ENCODE data around the gene CYP26C1. TPM values are rescaled to one million over a fixed set of nuclear protein-coding genes. Genes with fewer than 3 reads are reported as not detected.

CYP26C1 gene
- total RNA-seq, 1 experiment from 2014 or later, result 0.11 TPM

DNA sequence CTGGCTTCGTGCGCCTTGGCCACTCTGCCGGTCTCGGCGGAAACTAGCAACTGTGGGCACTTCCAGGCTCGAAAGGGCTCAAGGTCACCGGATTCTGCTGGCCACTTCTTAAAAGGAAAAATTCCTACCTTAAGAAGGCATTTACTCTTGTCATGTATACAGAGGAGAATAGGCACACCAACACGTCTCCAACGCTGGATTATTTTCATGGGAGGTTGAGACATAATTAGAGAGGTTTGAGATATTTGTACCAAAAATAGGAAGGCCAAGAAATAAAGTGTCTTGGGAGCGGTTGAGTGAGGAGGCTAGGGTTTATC lies 8.6 kb downstream of the CYP26C1 start:
- CTCF ChIA-PET, result interaction anchor here (1.4 kb wide), 1 partner anchor 63 kb away, joined by 6 read pairs; no protein-coding TSS in a partner anchor
- peak overlapping the region; percentile 69 for H3K4me3 Mint-ChIP-seq

More for the DNA sequence above, 8.6 kb downstream of the CYP26C1 start:
- H3K9me3 Mint-ChIP-seq, result no peaks in the 10 kb centered on the region
- TF ChIP-seq, protein P1, sequence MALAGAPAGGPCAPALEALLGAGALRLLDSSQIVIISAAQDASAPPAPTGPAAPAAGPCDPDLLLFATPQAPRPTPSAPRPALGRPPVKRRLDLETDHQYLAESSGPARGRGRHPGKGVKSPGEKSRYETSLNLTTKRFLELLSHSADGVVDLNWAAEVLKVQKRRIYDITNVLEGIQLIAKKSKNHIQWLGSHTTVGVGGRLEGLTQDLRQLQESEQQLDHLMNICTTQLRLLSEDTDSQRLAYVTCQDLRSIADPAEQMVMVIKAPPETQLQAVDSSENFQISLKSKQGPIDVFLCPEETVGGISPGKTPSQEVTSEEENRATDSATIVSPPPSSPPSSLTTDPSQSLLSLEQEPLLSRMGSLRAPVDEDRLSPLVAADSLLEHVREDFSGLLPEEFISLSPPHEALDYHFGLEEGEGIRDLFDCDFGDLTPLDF (CRISPR knock-in tag; IDR thresholded peaks at IDR 0.05), result no peak
- TF ChIP-seq KAT7 (CRISPR knock-in tag; IDR thresholded peaks at IDR 0.05; ENCODE audit: borderline replicate concordance) (no peak), SOX15 (CRISPR knock-in tag; IDR thresholded peaks at IDR 0.05) (no peak), RORB (CRISPR knock-in tag; IDR thresholded peaks at IDR 0.05) (no peak), MAX (CRISPR knock-in tag; IDR thresholded peaks at IDR 0.05) (no peak), ZNF219 (CRISPR knock-in tag; IDR thresholded peaks at IDR 0.05; ENCODE audit: borderline replicate concordance) (no peak), ATF1 (CRISPR knock-in tag; IDR thresholded peaks at IDR 0.05) (no peak), ZNF263 (CRISPR knock-in tag; IDR thresholded peaks at IDR 0.05; ENCODE audit: low read depth) (no peak), SMAD4 (CRISPR knock-in tag; IDR thresholded peaks at IDR 0.05) (no peak), OVOL2 (CRISPR knock-in tag; IDR thresholded peaks at IDR 0.05; ENCODE audit: borderline replicate concordance) (no peak), MXD4 (CRISPR knock-in tag; IDR thresholded peaks at IDR 0.05; ENCODE audit: borderline replicate concordance) (no peak), ZSCAN18 (CRISPR knock-in tag; IDR thresholded peaks at IDR 0.05) (no peak), CDX4 (CRISPR knock-in tag; IDR thresholded peaks at IDR 0.05; ENCODE audit: borderline replicate concordance) (no peak)
- TF ChIP-seq, protein P2, sequence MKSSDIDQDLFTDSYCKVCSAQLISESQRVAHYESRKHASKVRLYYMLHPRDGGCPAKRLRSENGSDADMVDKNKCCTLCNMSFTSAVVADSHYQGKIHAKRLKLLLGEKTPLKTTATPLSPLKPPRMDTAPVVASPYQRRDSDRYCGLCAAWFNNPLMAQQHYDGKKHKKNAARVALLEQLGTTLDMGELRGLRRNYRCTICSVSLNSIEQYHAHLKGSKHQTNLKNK (CRISPR knock-in tag; IDR thresholded peaks at IDR 0.05), result no peak
- TF ChIP-seq, protein P3, sequence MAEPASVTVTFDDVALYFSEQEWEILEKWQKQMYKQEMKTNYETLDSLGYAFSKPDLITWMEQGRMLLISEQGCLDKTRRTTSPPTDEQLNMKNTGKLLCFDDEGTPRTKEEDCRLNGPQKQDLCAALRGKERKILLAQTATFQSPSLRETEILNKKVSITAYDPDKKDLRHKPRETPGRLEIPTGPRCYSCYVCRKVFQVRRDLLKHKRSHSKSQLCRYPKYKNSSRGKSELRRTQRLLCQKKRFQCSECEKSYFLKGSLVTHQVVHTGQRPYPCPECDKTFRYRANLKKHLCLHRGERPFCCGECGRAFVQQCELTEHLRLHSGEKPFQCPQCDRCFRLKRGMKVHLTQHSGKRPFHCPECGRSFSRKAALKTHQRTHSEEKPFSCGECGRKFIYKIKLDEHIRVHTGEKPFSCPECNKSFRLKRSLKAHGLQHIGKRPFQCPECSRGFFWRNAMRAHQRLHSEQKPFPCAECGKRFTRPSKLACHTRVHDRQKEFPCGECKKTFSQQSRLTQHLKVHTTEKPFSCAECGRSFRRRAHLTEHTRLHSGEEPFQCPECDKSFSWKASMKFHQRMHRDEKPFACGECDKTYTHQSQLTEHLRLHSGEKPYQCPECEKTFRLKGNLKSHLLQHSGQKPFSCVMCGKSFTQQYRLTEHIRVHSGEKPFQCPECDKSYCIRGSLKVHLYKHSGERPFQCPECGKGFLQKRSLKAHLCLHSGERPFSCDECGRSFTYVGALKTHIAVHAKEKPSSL (CRISPR knock-in tag; conservative IDR thresholded peaks at IDR 0.05), result no peak
- TF ChIP-seq, protein P4, sequence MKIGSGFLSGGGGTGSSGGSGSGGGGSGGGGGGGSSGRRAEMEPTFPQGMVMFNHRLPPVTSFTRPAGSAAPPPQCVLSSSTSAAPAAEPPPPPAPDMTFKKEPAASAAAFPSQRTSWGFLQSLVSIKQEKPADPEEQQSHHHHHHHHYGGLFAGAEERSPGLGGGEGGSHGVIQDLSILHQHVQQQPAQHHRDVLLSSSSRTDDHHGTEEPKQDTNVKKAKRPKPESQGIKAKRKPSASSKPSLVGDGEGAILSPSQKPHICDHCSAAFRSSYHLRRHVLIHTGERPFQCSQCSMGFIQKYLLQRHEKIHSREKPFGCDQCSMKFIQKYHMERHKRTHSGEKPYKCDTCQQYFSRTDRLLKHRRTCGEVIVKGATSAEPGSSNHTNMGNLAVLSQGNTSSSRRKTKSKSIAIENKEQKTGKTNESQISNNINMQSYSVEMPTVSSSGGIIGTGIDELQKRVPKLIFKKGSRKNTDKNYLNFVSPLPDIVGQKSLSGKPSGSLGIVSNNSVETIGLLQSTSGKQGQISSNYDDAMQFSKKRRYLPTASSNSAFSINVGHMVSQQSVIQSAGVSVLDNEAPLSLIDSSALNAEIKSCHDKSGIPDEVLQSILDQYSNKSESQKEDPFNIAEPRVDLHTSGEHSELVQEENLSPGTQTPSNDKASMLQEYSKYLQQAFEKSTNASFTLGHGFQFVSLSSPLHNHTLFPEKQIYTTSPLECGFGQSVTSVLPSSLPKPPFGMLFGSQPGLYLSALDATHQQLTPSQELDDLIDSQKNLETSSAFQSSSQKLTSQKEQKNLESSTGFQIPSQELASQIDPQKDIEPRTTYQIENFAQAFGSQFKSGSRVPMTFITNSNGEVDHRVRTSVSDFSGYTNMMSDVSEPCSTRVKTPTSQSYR (CRISPR knock-in tag; IDR thresholded peaks at IDR 0.05), result no peak
- TF ChIP-seq, protein P5, sequence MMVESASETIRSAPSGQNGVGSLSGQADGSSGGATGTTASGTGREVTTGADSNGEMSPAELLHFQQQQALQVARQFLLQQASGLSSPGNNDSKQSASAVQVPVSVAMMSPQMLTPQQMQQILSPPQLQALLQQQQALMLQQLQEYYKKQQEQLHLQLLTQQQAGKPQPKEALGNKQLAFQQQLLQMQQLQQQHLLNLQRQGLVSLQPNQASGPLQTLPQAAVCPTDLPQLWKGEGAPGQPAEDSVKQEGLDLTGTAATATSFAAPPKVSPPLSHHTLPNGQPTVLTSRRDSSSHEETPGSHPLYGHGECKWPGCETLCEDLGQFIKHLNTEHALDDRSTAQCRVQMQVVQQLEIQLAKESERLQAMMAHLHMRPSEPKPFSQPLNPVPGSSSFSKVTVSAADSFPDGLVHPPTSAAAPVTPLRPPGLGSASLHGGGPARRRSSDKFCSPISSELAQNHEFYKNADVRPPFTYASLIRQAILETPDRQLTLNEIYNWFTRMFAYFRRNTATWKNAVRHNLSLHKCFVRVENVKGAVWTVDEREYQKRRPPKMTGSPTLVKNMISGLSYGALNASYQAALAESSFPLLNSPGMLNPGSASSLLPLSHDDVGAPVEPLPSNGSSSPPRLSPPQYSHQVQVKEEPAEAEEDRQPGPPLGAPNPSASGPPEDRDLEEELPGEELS (CRISPR knock-in tag; IDR thresholded peaks at IDR 0.05), result no peak
- TF ChIP-seq, protein P6, sequence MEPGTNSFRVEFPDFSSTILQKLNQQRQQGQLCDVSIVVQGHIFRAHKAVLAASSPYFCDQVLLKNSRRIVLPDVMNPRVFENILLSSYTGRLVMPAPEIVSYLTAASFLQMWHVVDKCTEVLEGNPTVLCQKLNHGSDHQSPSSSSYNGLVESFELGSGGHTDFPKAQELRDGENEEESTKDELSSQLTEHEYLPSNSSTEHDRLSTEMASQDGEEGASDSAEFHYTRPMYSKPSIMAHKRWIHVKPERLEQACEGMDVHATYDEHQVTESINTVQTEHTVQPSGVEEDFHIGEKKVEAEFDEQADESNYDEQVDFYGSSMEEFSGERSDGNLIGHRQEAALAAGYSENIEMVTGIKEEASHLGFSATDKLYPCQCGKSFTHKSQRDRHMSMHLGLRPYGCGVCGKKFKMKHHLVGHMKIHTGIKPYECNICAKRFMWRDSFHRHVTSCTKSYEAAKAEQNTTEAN (CRISPR knock-in tag; IDR thresholded peaks at IDR 0.05), result no peak
- H3K36me3 Mint-ChIP-seq, result peaks cover 3% of the 10 kb centered on the region; the same call in 1 of the 2 replicates
- POLR2A ChIA-PET, result no interaction called here
- DNase-seq (ENCODE audit: low spot score) (no peak), ATAC-seq (no peak)
- peaks cover 49% of the 10 kb centered on the region for H3K4me1 Mint-ChIP-seq
- no peak overlapping the region for H3K27ac Mint-ChIP-seq
- H3K27me3 Mint-ChIP-seq (ENCODE audit: low read depth), result peaks cover 99% of the 10 kb centered on the region

All from WTC11 (cell line).